ENCODE measurements around the gene C16orf92.
A peak's percentile ranks its signal among the peaks of the same experiment; 100 is the strongest.
"Not testable (repeated sequence)": the region's sequence is repeated elsewhere in the genome, so short reads cannot be mapped to it uniquely, and the experiment has no call there.

Gene C16orf92

GRCh38 chr16:30005341-30006094 lies 17.5 kb upstream of the C16orf92 start:
- Histone ChIP-seq H3K4me1 (ENCODE audit: insufficient read depth, low read length) (no peaks in the 10 kb centered on the region; the same call in 1 of the 2 replicates), H3K36me3 (ENCODE audit: insufficient read depth, low read length) (no peaks in the 10 kb centered on the region; the same call in 1 of the 2 replicates), H3K9ac (ENCODE audit: low read depth, low read length) (no peak overlapping the region), H3K9me3 (ENCODE audit: control insufficient read depth, insufficient read depth, low read length) (no peaks in the 10 kb centered on the region)

- no peaks in the 10 kb centered on the region for H3K9me3 ChIP-seq (ENCODE audit: control insufficient read depth, insufficient read depth, low read length)
- no peaks in the 10 kb centered on the region; the same call in 1 of the 2 replicates for H3K4me1 ChIP-seq (ENCODE audit: insufficient read depth, low read length)
- no peak overlapping the region for H3K9ac ChIP-seq (ENCODE audit: low read depth, low read length)
- H3K36me3 ChIP-seq (ENCODE audit: insufficient read depth, low read length) = no peaks in the 10 kb centered on the region; the same call in 1 of the 2 replicates
Observed at GRCh38 chr16:30006095-30006473, 16.9 kb upstream of the C16orf92 start.

DNA sequence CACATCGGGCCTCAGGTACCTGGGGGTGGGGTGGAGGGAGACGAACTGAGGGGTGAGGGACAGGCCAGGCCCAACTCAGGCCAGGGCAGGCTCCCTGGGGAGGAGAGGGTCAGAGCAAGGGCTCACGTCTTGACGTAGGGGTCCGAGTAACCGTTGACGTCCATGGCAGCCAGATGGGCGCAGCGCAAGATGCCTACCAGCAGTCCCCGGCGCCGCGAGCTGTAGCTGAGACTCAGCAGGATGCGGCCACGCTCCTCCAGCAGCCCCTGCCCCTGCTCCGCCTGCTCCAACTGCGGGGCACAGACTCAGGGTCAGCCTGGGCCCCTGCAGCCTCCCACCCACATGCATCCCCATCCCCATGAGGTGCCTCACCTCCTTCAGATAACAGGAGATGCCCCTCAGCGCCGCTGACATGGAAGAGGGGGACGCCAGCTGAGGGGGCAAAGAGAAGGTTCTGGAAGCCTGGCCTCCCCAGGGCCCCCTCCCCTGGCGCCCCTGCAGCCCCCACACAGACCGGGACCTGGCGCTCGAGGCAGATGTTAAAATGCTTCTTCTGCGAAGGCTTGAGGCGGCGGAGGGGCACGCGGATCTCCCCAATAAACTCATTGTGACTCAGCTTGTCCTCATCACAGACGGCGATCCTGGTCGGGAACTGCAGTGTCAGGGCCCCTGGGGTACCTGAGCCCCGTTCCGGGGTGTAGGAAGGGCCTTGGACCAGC lies 16.2 kb upstream of the C16orf92 start:
- Histone ChIP-seq H3K9me3 (ENCODE audit: control insufficient read depth, insufficient read depth, low read length) (no peaks in the 10 kb centered on the region), H3K4me1 (ENCODE audit: insufficient read depth, low read length) (no peaks in the 10 kb centered on the region; the same call in 1 of the 2 replicates), H3K9ac (ENCODE audit: low read depth, low read length) (no peak overlapping the region), H3K36me3 (ENCODE audit: insufficient read depth, low read length) (no peaks in the 10 kb centered on the region; the same call in 1 of the 2 replicates)

DNA sequence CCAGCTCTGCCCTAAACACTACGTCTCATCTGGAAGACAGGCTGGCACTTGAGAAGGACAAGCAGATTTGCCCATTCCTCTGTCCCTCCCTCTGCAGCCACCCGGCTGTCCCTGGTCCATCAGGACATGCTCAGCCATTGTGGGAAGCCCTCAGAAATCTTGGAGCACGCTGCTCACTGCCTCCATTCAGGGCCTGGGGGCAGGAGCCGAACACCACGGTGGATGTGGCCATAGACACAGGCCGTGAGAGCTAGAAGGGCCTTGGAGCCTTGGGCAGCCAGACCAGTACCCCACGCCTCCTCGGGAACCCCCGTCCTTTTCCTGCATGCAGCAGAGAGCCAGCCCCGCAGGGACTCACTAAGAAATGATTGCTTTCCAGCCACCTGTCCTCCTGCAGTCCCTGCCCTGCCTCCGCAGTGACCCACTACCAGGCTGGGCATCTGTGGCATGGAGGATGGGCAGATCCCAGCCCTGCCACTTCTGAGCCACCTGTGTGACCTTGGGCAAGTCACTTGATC lies 15.6 kb upstream of the C16orf92 start:
- Histone ChIP-seq H3K9ac (ENCODE audit: low read depth, low read length) (no peak overlapping the region), H3K9me3 (ENCODE audit: control insufficient read depth, insufficient read depth, low read length) (no peaks in the 10 kb centered on the region)

GRCh38 chr16:30009085-30009862 lies 13.7 kb upstream of the C16orf92 start:
- H3K4me1 ChIP-seq (ENCODE audit: insufficient read depth, low read length) = no peaks in the 10 kb centered on the region; the same call in 1 of the 2 replicates
- no peaks in the 10 kb centered on the region for H3K9me3 ChIP-seq (ENCODE audit: control insufficient read depth, insufficient read depth, low read length)
- H3K36me3 ChIP-seq (ENCODE audit: insufficient read depth, low read length) = no peaks in the 10 kb centered on the region
- no peak overlapping the region; the same call in 1 of the 2 replicates for H3K9ac ChIP-seq (ENCODE audit: low read depth, low read length)

More for the DNA sequence above, 15.6 kb upstream of the C16orf92 start:
- Histone ChIP-seq H3K36me3 (ENCODE audit: insufficient read depth, low read length) (no peaks in the 10 kb centered on the region), H3K4me1 (ENCODE audit: insufficient read depth, low read length) (no peaks in the 10 kb centered on the region; the same call in 1 of the 2 replicates)

DNA sequence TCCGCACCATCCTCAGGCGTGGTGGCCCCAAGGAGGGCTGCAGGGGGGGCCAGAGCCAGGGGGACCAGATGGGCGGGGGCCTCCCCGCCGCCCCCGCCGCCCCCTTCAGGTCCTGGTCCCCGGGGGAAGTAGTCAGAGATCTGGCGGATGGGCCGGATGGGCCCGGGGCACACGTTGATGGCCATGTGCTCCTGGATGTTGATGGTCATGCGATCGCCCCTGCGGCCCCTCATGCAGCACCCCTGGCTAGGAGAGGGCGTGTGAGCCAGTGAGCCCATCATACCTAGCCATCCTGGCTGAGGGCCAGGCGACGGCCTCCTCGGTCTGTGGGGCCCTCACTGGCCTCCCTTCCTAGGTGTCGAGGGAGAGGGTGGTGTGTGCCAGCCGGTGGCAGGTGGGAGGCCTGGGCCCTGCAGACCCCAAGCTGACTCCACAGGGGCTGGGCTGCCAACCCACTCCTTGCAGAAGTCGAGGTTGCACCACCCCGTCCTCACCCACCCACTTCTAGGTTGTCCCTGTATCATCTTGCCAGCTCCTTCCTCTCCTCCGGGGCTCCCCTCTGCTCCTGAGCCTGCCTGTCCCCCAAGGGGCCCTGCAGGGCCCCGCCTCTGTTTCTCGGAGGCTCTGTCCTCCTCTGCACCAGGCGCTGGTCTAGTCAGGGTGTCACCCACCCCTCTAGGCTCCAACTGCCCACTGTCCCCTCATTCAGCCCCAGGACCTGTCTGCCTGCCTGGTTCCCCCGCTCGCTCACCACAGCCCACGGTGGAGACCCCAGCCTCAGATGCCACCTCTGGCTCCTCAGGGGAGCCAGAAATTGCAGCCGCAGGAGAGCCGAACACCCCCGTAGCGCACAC lies 12.8 kb upstream of the C16orf92 start:
- no peaks in the 10 kb centered on the region for H3K9me3 ChIP-seq (ENCODE audit: control insufficient read depth, insufficient read depth, low read length)
- peak overlapping the region; percentile 30; the same call in 1 of the 2 replicates for H3K9ac ChIP-seq (ENCODE audit: low read depth, low read length)
- H3K4me1 ChIP-seq (ENCODE audit: insufficient read depth, low read length) = no peaks in the 10 kb centered on the region; the same call in 1 of the 2 replicates
- H3K36me3 ChIP-seq (ENCODE audit: insufficient read depth, low read length) = no peaks in the 10 kb centered on the region

GRCh38 chr16:30010844-30011713 lies 11.9 kb upstream of the C16orf92 start, which contains the start of gene DOC2A:
Gene DOC2A (minus strand): TSS chr16:30011027. CDS start chr16:30010222, 805 bp downstream.
- Histone ChIP-seq H3K4me1 (ENCODE audit: insufficient read depth, low read length) (no peaks in the 10 kb centered on the region; the same call in 1 of the 2 replicates), H3K9ac (ENCODE audit: low read depth, low read length) (peak within 1 kb of the TSS; percentile 43; the same call in 1 of the 2 replicates), H3K9me3 (ENCODE audit: control insufficient read depth, insufficient read depth, low read length) (no peaks in the 10 kb centered on the region), H3K36me3 (ENCODE audit: insufficient read depth, low read length) (no peaks in the 10 kb centered on the region)

DNA sequence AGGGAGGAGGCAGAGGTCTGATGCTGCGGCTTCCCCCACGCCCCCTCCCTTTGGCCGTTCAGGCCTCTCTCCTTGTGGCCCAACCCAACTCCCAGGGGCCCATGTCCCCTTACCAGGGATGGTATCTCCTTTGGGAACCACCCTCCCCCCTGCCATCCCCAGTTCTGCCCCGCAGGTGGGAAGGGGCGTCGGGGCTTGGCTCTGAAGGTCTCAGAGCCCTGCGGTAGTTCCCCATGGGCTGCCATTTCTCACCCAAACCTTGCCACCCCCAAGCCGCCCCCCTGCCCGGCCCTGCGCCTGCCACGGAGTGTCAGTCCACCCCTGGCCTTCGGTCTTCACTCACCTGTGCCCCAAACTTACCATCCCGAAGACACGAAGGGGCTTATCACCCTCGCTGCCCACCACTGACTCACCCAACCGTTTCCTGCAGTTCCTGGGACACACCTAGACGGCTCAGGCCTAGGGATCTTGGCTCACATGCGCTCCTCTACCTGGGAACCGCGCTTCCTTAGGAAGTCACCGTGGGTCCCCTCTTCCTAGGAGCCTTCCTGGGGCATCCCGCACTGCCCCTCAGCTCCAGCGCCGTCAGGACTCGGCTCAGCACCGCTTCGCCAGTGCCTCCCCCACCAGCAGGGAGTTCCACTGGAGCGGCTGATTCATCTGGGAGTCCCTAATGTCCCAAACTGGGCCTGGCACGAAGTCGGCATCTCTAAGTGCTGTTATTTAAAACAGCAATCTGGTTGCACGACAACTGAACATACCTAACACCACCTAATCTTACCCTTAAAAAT lies 11.1 kb upstream of the C16orf92 start:
- no peaks in the 10 kb centered on the region for H3K9me3 ChIP-seq (ENCODE audit: control insufficient read depth, insufficient read depth, low read length)
- peak overlapping the region; percentile 43; the same call in 1 of the 2 replicates for H3K9ac ChIP-seq (ENCODE audit: low read depth, low read length)
- H3K36me3 ChIP-seq (ENCODE audit: insufficient read depth, low read length) = no peaks in the 10 kb centered on the region
- no peaks in the 10 kb centered on the region; the same call in 1 of the 2 replicates for H3K4me1 ChIP-seq (ENCODE audit: insufficient read depth, low read length)

DNA sequence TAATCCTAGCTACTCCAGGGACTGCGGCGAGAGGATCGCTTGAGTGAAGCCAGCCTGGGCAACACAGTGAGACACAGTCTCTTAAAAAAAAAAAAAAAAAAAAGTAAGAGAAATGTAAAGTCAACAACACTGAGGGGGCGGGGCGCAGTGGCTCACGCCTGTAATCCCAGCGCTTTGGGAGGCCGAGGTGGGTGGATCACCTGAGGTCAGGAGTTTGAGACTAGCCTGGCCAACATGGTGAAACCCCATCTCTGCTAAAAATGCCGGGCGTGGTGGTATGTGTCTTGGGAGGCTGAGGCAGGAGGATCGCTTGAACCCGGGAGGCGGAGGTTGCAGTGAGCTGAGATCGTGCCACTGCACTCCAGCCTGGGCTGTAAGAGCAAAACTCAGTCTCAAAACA lies 10.4 kb upstream of the C16orf92 start:
- H3K9me3 ChIP-seq (ENCODE audit: control insufficient read depth, insufficient read depth, low read length) = not testable (repeated sequence)

GRCh38 chr16:30015450-30015849 lies 7.5 kb upstream of the C16orf92 start:
- H3K9me3 ChIP-seq (ENCODE audit: control insufficient read depth, insufficient read depth, low read length); H3K9ac ChIP-seq (ENCODE audit: low read depth, low read length); H3K36me3 ChIP-seq (ENCODE audit: insufficient read depth, low read length); H3K4me1 ChIP-seq (ENCODE audit: insufficient read depth, low read length): not testable (repeated sequence)

More for the DNA sequence above, 10.4 kb upstream of the C16orf92 start:
- H3K9ac ChIP-seq (ENCODE audit: low read depth, low read length); H3K4me1 ChIP-seq (ENCODE audit: insufficient read depth, low read length); H3K36me3 ChIP-seq (ENCODE audit: insufficient read depth, low read length): not testable (repeated sequence)

DNA sequence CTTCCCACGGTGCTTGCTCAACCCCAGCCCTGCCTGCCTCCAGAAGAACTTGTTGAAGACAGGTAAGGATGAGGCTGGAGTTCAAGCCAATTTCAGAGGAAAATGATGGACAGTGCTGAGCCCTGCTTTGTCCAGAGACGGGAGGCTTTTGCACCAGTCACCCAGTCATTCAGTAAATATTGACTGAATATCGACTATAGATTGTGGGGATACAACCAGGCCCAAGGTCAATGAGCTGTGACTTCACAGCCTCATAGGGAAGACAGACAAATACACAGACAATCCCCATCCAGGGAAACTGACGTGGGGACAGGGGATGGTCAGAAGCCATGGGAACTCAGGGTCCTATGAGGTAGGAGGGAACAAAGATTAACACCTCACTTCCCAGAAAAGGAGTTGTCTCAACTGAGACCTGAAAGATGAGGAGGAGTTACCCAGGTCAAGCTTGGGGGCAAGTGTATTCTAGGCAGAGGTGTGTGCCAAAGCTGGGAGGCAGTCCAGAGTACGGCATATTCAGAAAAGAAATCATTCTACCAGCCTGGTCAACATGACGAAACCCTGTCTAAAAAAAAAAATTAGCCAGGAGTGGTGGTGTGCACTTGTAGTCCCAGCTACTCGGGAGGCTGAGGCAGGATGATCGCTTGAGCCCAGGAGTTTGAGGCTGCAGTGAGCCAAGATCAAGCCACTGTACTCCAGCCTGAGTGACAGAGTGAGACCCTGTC lies 6.3 kb upstream of the C16orf92 start:
- H3K36me3 ChIP-seq (ENCODE audit: insufficient read depth, low read length) = no peaks in the 10 kb centered on the region
- H3K9ac ChIP-seq (ENCODE audit: low read depth, low read length) = no peak overlapping the region
- no peaks in the 10 kb centered on the region for H3K9me3 ChIP-seq (ENCODE audit: control insufficient read depth, insufficient read depth, low read length)

More for the DNA sequence above, 6.3 kb upstream of the C16orf92 start:
- H3K4me1 ChIP-seq (ENCODE audit: insufficient read depth, low read length) = no peaks in the 10 kb centered on the region
